ENCODE measurements around the gene SRRM2.

Gene SRRM2

DNA sequence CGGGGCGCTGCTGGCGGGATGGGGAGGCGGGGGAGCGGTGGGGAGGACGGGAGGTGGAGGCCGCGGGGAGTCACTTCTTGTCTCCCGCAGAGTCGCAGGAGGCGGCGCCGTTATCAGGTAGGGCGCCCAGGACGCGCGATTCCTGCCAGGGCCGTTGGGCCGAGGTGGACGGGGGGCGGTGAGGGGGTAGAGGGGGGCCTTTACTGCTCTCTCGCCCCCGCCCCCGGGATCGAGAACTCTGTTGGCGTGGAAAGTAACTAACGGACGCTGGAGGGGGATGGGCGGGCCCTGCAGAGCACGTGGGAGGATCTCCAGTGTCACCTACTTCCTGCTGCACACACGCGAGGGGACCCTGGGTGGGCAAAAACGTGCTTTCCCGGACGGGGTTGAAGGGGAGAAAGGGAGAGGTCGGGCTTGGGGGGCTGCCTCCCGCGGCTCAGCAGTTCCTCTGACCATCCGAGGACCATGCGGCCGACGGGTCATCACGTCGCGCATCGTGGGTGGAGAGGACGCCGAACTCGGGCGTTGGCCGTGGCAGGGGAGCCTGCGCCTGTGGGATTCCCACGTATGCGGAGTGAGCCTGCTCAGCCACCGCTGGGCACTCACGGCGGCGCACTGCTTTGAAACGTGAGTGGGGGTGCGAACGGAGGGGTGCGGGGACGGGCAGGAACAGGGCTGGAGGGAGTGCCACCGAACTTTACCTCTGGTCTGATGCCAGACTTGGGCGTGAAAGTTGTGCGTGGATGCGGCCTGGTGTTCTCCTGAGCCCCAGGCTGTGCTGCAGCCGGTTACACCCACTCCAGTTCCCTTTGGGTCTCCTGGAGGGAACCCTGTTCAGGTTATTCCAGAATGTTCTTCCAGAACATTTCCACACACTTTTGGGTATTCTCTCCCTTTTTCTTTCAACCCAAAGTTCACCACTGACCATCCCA lies 65.2 kb downstream of the SRRM2 start:
- in situ Hi-C loops (cut with HindIII; ENCODE audit: low sequenced_read_pairs): no loop called here

DNA sequence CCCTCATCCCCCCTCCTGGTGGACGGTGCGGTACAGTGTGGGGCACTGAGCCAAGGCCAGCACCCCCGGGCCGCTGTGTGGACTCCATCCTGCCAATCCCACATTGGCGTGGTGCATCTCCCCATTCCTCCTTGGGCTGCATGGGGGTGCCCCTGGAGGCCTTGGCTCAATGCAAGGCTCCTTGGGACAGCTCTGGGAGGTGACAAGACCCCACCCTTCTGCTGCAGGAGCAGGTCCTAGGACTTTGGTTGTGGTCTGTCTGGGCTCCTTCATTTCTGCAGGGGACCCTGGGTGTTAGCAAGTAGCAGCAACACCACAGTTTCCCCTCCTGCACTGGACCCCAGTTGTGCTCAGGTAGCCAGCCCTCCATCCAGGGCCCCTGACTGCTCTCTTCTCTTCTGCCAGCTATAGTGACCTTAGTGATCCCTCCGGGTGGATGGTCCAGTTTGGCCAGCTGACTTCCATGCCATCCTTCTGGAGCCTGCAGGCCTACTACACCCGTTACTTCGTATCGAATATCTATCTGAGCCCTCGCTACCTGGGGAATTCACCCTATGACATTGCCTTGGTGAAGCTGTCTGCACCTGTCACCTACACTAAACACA lies 65.9 kb downstream of the SRRM2 start:
- in situ Hi-C loops (cut with HindIII; ENCODE audit: low sequenced_read_pairs): no loop called here

DNA sequence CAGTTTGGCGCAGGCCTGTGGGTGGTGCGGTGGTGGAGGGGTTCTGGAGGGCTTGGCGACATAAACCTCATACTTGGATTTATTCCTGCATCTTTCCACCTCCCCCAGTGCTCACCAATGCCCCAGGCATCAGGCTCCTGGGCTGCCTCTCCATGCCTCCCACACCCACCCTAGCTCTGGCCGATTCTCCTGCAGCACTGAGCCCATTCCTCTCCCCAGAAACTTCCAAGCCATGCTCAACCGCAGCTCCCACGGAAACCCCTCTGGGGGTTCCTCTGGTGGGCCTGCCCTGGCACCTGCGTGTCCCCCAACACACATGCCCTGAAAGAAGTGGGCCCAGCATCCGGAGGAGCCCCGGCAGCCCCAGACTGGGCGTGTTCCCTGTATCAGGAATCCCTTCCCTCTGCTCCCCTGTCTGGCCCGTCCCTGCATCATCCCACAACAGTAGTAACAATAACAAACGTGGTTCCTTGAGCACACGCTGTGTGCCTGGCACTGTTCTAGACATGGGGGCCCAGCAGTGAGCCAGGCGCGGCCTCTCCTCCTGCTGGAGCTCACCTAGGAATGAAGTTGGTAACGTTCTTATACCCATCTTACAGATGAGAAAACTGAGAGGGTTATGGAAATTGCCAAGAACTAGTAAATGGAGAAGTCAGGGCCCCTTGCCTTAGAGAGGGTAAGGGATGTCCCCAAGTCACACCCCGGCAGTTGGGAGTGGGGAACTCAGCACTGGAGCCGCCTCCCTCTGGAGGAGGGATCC lies 66.9 kb downstream of the SRRM2 start:
- in situ Hi-C loops (cut with HindIII; ENCODE audit: low sequenced_read_pairs): no loop called here

DNA sequence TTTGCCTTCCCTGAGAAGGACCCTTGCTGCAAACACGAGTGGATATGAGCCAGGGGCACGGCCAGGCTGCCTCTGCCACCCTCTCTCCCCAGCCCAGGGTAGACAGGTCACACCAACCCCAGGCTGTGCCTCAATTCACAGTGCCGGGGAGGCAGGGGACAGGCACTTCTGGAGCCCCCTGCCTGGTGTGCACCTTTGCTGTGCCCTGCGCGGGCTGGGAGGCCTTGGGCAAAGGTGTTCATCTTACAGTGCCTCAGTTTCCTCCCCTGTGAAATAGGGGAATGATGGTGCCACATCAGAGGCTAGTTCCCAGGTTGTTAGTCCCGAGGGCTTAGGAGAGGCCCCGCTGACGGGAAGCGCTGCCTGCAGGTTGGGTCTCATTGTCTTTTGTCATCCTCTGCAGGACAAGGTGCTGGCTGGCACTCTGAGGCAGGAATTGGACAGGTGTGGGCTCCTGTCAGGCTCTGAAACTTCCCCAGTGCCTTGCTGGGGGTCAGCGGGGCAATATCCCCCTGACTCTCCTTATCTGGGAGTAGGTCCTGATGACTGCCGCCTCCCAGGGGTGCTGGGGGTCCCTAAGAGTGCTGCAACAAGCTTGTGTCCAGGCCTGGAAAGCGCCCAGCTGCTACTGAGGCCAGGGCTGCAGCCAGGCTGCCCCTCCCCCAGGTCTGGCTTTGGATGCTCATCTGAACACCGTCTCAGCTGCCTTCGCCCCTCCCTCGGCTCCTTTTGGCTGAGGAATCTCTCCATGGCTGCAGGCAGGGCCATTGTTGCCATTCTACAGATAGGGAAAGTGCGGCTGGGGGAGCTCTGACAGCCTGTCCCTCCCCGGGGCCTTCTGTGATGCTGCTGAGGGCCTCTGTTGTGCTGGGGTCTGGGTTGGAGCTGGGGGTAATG lies 67.7 kb downstream of the SRRM2 start:
- in situ Hi-C loops (cut with HindIII; ENCODE audit: low sequenced_read_pairs): no loop called here

Data from DLD1 (cell line).